Measurements from ENCODE around the gene EFNA1.

GRCh38 chr1:155173478-155174323 is 46.0 kb downstream of the EFNA1 start, which contains the start of gene TRIM46:
- TF ChIP-seq YY1 (IDR thresholded peaks at IDR 0.05; ENCODE audit: insufficient read depth, insufficient read length) (no peak), ZNF274 (IDR thresholded peaks at IDR 0.05; ENCODE audit: low read depth, low read length) (no peak)
